IMR-90 (cell line): ENCODE measurements around the gene PSME2.

Experiments used
- CTCF ChIP-seq: conservative IDR thresholded peaks from 2 replicates; pipeline ENCODE4 v1.5.1; 2012; ENCODE audit warnings: mild to moderate bottlenecking, low read depth, low read length, improper control_type of control experiment
- MXI1 ChIP-seq: IDR thresholded peaks from 2 replicates; pipeline ENCODE4 v1.6.1; 2012; ENCODE audit warnings: low read depth, mild to moderate bottlenecking, low read length, moderate library complexity, borderline replicate concordance
- POLR2A ChIP-seq: IDR thresholded peaks from 2 replicates; pipeline ENCODE4 v1.6.1; 2012; ENCODE audit warnings: mild to moderate bottlenecking, low read depth, low read length
- RCOR1 ChIP-seq: IDR thresholded peaks from 2 replicates; pipeline ENCODE4 v1.6.1; 2012; ENCODE audit warnings: mild to moderate bottlenecking, low read length, improper control_type of control experiment; ENCODE audit not compliant: insufficient replicate concordance
- SMC3 ChIP-seq: fragments of 150-350 bp; IDR thresholded peaks from 2 replicates; pipeline ENCODE4 v1.6.1; 2016; ENCODE audit warnings: low read depth, mild to moderate bottlenecking, antibody characterized with exemption, low read length, moderate library complexity
- USF2 ChIP-seq: fragments of 150-350 bp; IDR thresholded peaks from 2 replicates; pipeline ENCODE4 v1.6.1; 2017; ENCODE audit warnings: mild to moderate bottlenecking, antibody characterized with exemption, low read length, low read depth
- TF ChIP-seq, protein P1 (sequence below): fragments of 150-350 bp; IDR thresholded peaks from 2 replicates; pipeline ENCODE4 v1.6.1; 2016; ENCODE audit warnings: low read depth, mild to moderate bottlenecking, low read length, moderate library complexity, borderline replicate concordance

GRCh38 chr14:24147761-24148428 lies 1.5 kb upstream of the PSME2 start:
- no peak for TF ChIP-seq POLR2A
- no peak for TF ChIP-seq USF2
- no peak for TF ChIP-seq CTCF
- no peak for TF ChIP-seq SMC3
- TF ChIP-seq MXI1, result no peak
- TF ChIP-seq, protein P1, sequence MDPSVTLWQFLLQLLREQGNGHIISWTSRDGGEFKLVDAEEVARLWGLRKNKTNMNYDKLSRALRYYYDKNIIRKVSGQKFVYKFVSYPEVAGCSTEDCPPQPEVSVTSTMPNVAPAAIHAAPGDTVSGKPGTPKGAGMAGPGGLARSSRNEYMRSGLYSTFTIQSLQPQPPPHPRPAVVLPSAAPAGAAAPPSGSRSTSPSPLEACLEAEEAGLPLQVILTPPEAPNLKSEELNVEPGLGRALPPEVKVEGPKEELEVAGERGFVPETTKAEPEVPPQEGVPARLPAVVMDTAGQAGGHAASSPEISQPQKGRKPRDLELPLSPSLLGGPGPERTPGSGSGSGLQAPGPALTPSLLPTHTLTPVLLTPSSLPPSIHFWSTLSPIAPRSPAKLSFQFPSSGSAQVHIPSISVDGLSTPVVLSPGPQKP, result no peak
- no peak for TF ChIP-seq RCOR1
